HG03469 (cell line): ENCODE results near the gene PLCE1.

Source experiments
- ATAC-seq: cut with Tn5 transposase; IDR thresholded peaks from one replicate; pipeline ENCODE4 v1.9.1; 2021; ENCODE audit warnings: mild to moderate bottlenecking, moderate library complexity, moderate number of reproducible peaks; ENCODE audit not compliant: unreplicated experiment

The PLCE1 gene

DNA sequence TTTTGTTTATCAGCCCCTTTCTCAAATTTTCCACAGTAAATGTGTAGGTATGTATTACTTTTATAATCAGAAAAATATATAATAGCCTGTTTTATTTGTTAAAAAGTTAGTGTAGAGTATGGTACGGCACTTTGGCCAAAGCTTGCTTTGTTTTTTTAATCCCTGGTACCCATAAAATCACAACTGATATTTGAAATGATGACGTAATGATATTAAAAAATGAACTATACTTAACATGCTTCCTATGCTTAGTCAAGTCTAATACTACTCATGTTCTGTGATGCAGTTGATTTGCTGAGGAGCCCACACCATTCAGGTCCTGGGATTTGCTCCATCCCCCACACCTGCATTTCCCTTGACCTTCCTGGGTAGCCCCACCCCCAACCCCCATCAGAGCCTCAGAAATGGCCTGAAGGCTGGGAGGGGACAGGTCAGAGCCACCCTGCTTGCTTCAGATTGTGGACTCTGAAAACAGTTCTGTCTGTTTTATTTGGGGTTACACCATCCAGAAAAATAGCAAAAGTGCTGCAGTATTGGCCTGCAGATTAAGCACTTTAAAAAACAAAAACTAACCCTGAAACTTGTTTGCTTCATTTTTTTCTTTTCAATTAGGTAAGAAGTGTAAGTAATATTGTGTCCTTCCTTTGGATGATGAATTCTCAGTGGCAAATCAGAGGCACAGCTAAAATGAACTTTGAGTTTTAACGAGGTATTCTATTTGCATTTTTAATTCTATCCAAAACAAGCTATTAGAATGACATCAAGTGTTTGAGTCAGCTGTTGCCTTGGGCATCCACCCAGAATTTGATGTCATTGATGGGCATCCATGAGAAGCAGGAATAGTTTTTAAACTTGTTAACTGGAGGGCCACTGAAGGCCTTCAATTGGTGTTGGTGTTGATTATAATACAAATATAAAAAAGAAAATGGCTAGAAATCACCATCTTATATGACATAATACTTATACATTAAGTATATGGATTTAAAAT lies 23.3 kb downstream of the PLCE1 start:
- ATAC-seq, result no peak

DNA sequence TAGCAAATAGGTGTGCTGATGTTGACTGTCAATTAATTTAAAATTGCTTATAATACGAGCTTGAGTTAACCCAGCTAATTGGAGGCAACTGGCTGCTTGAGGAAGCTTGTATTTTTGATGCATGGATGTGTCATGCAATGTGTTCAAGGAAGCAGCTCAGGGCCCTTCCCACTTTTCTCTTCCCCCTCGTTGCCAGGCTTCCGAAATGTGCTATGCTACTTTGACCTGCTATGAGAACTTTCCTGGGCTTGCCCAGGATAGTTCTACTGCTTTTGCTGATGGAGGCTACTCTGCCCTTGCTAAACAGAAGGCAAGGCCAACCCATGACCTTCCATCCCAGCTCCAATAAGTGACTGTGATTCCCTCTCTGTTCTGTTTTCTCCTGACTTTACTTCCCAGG lies 24.4 kb downstream of the PLCE1 start:
- no peak for ATAC-seq

DNA sequence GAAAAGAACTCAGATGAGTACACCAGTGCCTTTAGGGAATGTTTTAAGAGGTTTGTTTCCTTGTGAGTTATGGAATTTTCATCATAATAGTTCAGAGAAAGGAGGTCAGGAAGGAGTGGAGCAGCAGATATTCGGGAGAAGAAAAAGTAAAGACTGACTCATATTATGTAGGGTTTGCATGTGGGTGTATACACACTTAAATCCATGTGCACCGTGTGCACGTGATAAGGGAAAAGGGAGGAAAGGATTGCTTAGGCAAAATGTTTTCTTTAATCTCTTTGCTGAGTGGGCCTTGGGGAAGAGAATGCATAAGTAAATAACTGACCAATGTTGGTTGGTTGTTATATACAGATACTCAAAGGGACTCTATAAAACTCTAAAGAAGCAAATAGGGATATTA lies 30.2 kb downstream of the PLCE1 start:
- no peak for ATAC-seq

GRCh38 chr10:94024407-94024806 lies 30.7 kb downstream of the PLCE1 start:
- ATAC-seq, result no peak

DNA sequence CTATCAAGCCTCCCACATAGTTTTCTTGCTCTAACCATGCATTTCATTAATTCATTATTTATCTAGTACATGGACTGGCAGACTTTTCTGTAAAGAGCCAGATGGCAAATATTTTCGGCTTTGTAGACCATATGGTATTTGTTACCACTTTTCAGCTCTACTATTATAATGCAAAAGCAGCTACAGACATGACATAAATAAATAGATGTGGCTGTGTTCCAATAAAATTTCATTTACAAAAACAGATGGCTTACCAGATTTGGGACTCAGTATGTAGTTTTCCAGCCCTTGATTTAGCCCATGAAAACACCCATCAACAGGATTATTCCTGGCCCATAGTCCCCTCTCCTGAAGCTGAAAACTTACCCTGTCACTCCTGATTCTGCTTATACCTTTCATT lies 32.1 kb downstream of the PLCE1 start:
- no peak for ATAC-seq

DNA sequence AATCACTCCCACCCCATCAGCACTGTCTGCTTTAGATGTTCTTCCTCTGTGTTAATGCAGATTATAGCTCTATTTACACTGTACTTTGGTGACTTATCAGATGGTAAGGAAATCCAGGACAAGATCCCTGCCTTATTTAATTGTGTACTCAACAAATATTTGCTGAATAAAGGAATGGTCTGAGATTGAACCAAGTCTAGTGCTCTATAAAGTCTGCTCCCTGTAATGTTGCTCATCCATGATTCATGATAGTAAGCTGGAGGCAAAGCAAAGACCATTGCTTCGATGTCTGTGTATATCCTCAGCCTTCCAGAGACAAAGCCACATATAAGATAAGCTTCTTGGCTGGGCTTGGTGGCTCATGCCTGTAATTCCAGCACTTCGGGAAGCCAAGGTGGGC lies 33.5 kb downstream of the PLCE1 start:
- ATAC-seq, result no peak

DNA sequence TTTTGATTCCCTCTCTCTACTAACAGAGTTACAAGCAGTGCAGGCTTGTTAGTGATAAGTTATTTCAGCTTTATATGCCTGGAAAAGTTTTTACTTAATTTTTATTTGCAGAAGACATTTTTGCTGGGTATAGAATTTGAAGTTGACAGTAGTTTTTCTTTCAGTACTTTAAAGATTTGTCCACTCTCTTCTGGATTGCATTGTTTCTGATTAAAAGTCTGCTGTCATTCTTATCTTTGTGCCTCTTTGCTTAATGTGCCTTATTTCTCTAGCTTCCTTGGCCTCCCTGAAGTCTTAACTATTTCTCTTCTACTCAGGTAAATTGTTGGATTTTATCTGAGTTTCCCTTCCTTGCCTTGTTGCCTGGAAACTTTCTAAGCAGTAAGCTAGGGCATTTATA lies 36.2 kb downstream of the PLCE1 start:
- ATAC-seq, result no peak

- no peak for ATAC-seq
Observed at GRCh38 chr10:94035982-94036765, 42.4 kb downstream of the PLCE1 start.

GRCh38 chr10:94036766-94037033 lies 43.0 kb downstream of the PLCE1 start:
- ATAC-seq, result no peak

- ATAC-seq, result no peak
Observed at GRCh38 chr10:94037286-94037685, 43.6 kb downstream of the PLCE1 start.

- no peak for ATAC-seq
Observed at GRCh38 chr10:94038024-94038423, 44.3 kb downstream of the PLCE1 start.

- no peak for ATAC-seq
Observed at GRCh38 chr10:94041206-94041605, 47.5 kb downstream of the PLCE1 start.

GRCh38 chr10:94042001-94042833 lies 48.5 kb downstream of the PLCE1 start:
- no peak for ATAC-seq

DNA sequence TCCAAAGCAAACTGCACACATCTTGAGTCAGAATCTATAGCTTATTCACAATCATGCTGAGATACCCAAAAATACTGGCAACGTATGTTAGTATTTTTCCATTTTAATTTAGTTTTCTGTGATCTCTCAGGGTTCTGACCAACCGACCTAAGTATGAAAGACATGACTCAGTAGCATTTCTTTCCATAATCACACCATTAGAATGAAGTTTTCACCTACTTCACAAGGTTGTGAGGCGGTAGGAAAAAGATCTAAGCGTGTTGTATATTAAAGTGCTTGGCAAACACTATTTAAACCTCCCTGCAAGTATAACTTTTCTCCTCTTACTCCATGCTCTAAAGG lies 49.1 kb downstream of the PLCE1 start:
- ATAC-seq, result no peak
